SK-N-SH (cell line): Measurements from ENCODE around the gene C1GALT1. TPM values are rescaled to one million over a fixed set of nuclear protein-coding genes. Genes with fewer than 3 reads are reported as not detected.

Experiments
- CTCF ChIA-PET: fragments of 300-600, 350-600 bp; formaldehyde crosslinking; extraction: SDS; loops from one replicate; lab custom pipeline; 2021; lab: Yijun Ruan, JAX
- POLR2A ChIA-PET: fragments of 350-600 bp; sonication (Branson Sonifier 250); formaldehyde crosslinking; extraction: SDS; loops from one replicate; lab custom pipeline; 2020; ENCODE audit warnings: antibody characterized with exemption, inconsistent platforms; lab: Yijun Ruan, JAX
- DNase-seq: peaks from one replicate; pipeline ENCODE4 v3.0.0; 2012
- H2AFZ ChIP-seq: fragments of 200-600 bp; sonication (generic); 2 replicates; pipeline ENCODE4 v1.8.1; 2016; ENCODE audit warnings: antibody characterized with exemption, mild to moderate bottlenecking, low read depth
- H3F3A ChIP-seq: fragments of 200-600 bp; sonication (generic); replicated peaks from 2 replicates; pipeline ENCODE3; 2016; ENCODE audit warnings: antibody characterized with exemption, mild to moderate bottlenecking; ENCODE audit not compliant: insufficient read depth
- H3K27ac ChIP-seq, 2 experiments: fragments of 200-500 bp in 1 of 2; fragments of 200-600 bp in 1 of 2; sonication (Bioruptor generic) in 1 of 2; sonication (generic), shearing (Covaris generic) in 1 of 2; 2 replicates each; pipeline versions ENCODE4 v1.5.1 to v1.6.1; 2014 to 2016; ENCODE audit warnings: low read depth in 2 of 2, inconsistent platforms in 1 of 2, low read length in 1 of 2, mild to moderate bottlenecking in 1 of 2, mixed read lengths in 1 of 2
- H3K27me3 ChIP-seq: fragments of 200-600 bp; sonication (generic), shearing (Covaris generic); 2 replicates; pipeline ENCODE4 v1.6.1; 2016; ENCODE audit warnings: mixed run types; ENCODE audit not compliant: insufficient read depth
- H3K36me3 ChIP-seq, 2 experiments: fragments of 200-500 bp in 1 of 2; fragments of 200-600 bp in 1 of 2; sonication (Bioruptor generic) in 1 of 2; sonication (generic) in 1 of 2; replicated peaks in 1 of 2; 2 replicates each; pipeline versions ENCODE3 to v1.5.1; 2014 to 2016; ENCODE audit warnings: low read length in 1 of 2, mild to moderate bottlenecking in 1 of 2; ENCODE audit not compliant: insufficient read depth in 2 of 2, control insufficient read depth in 1 of 2
- H3K4me1 ChIP-seq, 2 experiments: fragments of 200-500 bp in 1 of 2; fragments of 200-600 bp in 1 of 2; sonication (Bioruptor generic) in 1 of 2; sonication (generic), shearing (Covaris generic) in 1 of 2; 2 replicates each; pipeline versions ENCODE4 v1.5.1 to v1.6.1; 2014 to 2016; ENCODE audit warnings: low read depth in 1 of 2, low read length in 1 of 2, mixed run types in 1 of 2; ENCODE audit not compliant: insufficient read depth in 2 of 2, control insufficient read depth in 1 of 2
- H3K4me2 ChIP-seq: fragments of 200-600 bp; sonication (generic), shearing (Covaris generic); 2 replicates; pipeline ENCODE4 v1.6.1; 2017; ENCODE audit warnings: mixed run types
- H3K4me3 ChIP-seq, 2 experiments: fragments of 200-500 bp in 1 of 2; fragments of 200-600 bp in 1 of 2; sonication (Bioruptor generic) in 1 of 2; sonication (generic), shearing (Covaris generic) in 1 of 2; 2 replicates each; pipeline versions ENCODE4 v1.5.1 to v1.8.1; 2014 to 2016; ENCODE audit warnings: low read depth in 2 of 2, inconsistent platforms in 1 of 2, low read length in 1 of 2, mild to moderate bottlenecking in 1 of 2, mixed read lengths in 1 of 2, moderate library complexity in 1 of 2
- H3K79me2 ChIP-seq: fragments of 200-600 bp; sonication (generic); 2 replicates; pipeline ENCODE4 v1.8.1; 2017; ENCODE audit warnings: mild to moderate bottlenecking; ENCODE audit not compliant: insufficient read depth
- H3K9ac ChIP-seq: fragments of 200-600 bp; sonication (generic); 2 replicates; pipeline ENCODE4 v1.6.1; 2017; ENCODE audit warnings: mixed run types
- H3K9me2 ChIP-seq: fragments of 200-600 bp; sonication (generic); 2 replicates; pipeline ENCODE4 v1.6.1; 2017; ENCODE audit warnings: mixed run types
- H3K9me3 ChIP-seq: fragments of 200-600 bp; sonication (generic); 2 replicates; pipeline ENCODE4 v1.6.1; 2017; ENCODE audit warnings: mixed run types, mild to moderate bottlenecking, moderate library complexity
- H4K20me1 ChIP-seq: fragments of 200-600 bp; sonication (generic); 2 replicates; pipeline ENCODE4 v1.6.1; 2017; ENCODE audit warnings: mild to moderate bottlenecking, mixed run types; ENCODE audit not compliant: insufficient read depth
- CHD2 ChIP-seq: fragments of 150-350 bp; IDR thresholded peaks from 2 replicates; pipeline ENCODE4 v1.6.1; 2018; ENCODE audit warnings: low read length; ENCODE audit not compliant: partially characterized antibody
- EP300 ChIP-seq, 2 experiments: IDR thresholded peaks; 2 replicates each; pipeline versions ENCODE4 v1.4.0 to v1.6.1; 2012; ENCODE audit warnings: borderline replicate concordance in 1 of 2, low read depth in 1 of 2, low read length in 1 of 2
- EZH2phosphoT487 ChIP-seq: fragments of 200-600 bp; sonication (generic); IDR thresholded peaks from 2 replicates; pipeline ENCODE4 v1.6.1; 2017; ENCODE audit warnings: low read depth, mixed run types, mild to moderate bottlenecking, antibody characterized with exemption, moderate library complexity, borderline replicate concordance
- FOSL2 ChIP-seq: IDR thresholded peaks from 2 replicates; pipeline ENCODE4 v1.4.0; 2012; ENCODE audit warnings: low read depth, mild to moderate bottlenecking, moderate library complexity, borderline replicate concordance
- FOXM1 ChIP-seq: IDR thresholded peaks from 2 replicates; pipeline ENCODE4 v1.4.0; 2012; ENCODE audit warnings: low read depth, mild to moderate bottlenecking
- GATA2 ChIP-seq: sonication (generic); formaldehyde crosslinking; IDR thresholded peaks from 2 replicates; pipeline ENCODE4 v1.5.0; 2020; ENCODE audit warnings: mild to moderate bottlenecking, missing genetic modification reagents
- IRF3 ChIP-seq: fragments of 150-350 bp; IDR thresholded peaks from 2 replicates; pipeline ENCODE4 v1.6.1; 2016; ENCODE audit warnings: mild to moderate bottlenecking, low read depth, low read length
- JUND ChIP-seq: IDR thresholded peaks from 2 replicates; pipeline ENCODE4 v1.4.0; 2012
- MAX ChIP-seq: IDR thresholded peaks from 2 replicates; pipeline ENCODE4 v1.4.0; 2012; ENCODE audit warnings: low read depth
- MEF2A ChIP-seq: IDR thresholded peaks from 2 replicates; pipeline ENCODE4 v1.4.0; 2012; ENCODE audit warnings: low read depth, borderline replicate concordance
- NFIC ChIP-seq: IDR thresholded peaks from 2 replicates; pipeline ENCODE4 v1.4.0; 2012; ENCODE audit warnings: borderline replicate concordance
- PBX3 ChIP-seq: IDR thresholded peaks from 2 replicates; pipeline ENCODE4; 2012
- POLR2AphosphoS5 ChIP-seq: IDR thresholded peaks from 2 replicates; pipeline ENCODE4 v1.6.1; 2012; ENCODE audit warnings: low read depth, low read length
- RAD21 ChIP-seq: IDR thresholded peaks from 2 replicates; pipeline ENCODE4 v1.6.1; 2012; ENCODE audit warnings: mild to moderate bottlenecking, low read length
- RCOR1 ChIP-seq: fragments of 150-350 bp; IDR thresholded peaks from 2 replicates; pipeline ENCODE4 v1.6.1; 2017; ENCODE audit warnings: antibody characterized with exemption, low read length
- RXRA ChIP-seq: IDR thresholded peaks from 2 replicates; pipeline ENCODE4 v1.4.0; 2012; ENCODE audit warnings: low read depth, mild to moderate bottlenecking, borderline replicate concordance
- SIN3A ChIP-seq: IDR thresholded peaks from 2 replicates; pipeline ENCODE4 v1.6.1; 2012; ENCODE audit warnings: low read depth, mild to moderate bottlenecking, low read length, moderate library complexity, borderline replicate concordance
- TAF1 ChIP-seq: IDR thresholded peaks from 2 replicates; pipeline ENCODE4 v1.6.1; 2012; ENCODE audit warnings: low read depth, mild to moderate bottlenecking, low read length, moderate library complexity, borderline replicate concordance
- TEAD4 ChIP-seq: IDR thresholded peaks from 2 replicates; pipeline ENCODE4 v1.4.0; 2012; ENCODE audit warnings: mild to moderate bottlenecking, borderline replicate concordance; ENCODE audit not compliant: insufficient read depth
- YY1 ChIP-seq: IDR thresholded peaks from 2 replicates; pipeline ENCODE4 v1.4.0; 2012; ENCODE audit warnings: low read depth, mild to moderate bottlenecking
- WGBS: methylation state at CpG from one replicate; pipeline ENCODE4 v1.1.6; 2017; ENCODE audit warnings: low lambda C conversion rate; 5-methylcytosine and 5-hydroxymethylcytosine counted together
- polyA plus RNA-seq, 3 experiments: library from polyadenylated mRNA; depleted of rRNA; stranded (reverse); fragments of >200 nt; gene quantifications; 2 replicates each; pipeline ENCODE4 v1.2.3, GENCODE V29; 2012

Gene C1GALT1
- polyA plus RNA-seq, 1 of the 3 experiments (the other 2 are of a cell fraction) = 15.2 TPM

- no peak for TF ChIP-seq FOXM1
These were observed 110.7 kb downstream of the C1GALT1 start (continued) for GRCh38 chr7:7293092-7293491.

- ChIA-PET CTCF (no interaction called here), POLR2A (no interaction called here)
- DNase-seq = no peak
- Histone ChIP-seq H3K36me3 (no peaks in the 10 kb centered on the region), H4K20me1 (no peaks in the 10 kb centered on the region), H3K4me3 (no peak overlapping the region), H3F3A (no peaks in the 10 kb centered on the region), H2AFZ (no peak overlapping the region), H3K79me2 (no peaks in the 10 kb centered on the region), H3K9me3 (no peaks in the 10 kb centered on the region), H3K9ac (no peak overlapping the region), H3K27me3 (no peaks in the 10 kb centered on the region), H3K27ac (no peak overlapping the region), H3K4me1 (no peaks in the 10 kb centered on the region), H3K4me2 (no peak overlapping the region), H3K9me2 (no peaks in the 10 kb centered on the region)
- no peak for TF ChIP-seq JUND
- no peak for TF ChIP-seq FOSL2
- TF ChIP-seq TEAD4 = no peak
- TF ChIP-seq GATA2 = no peak
- no peak for TF ChIP-seq CHD2
- no peak for TF ChIP-seq TAF1
- no peak for TF ChIP-seq RCOR1
- no peak for TF ChIP-seq YY1
- no peak for TF ChIP-seq POLR2AphosphoS5
- TF ChIP-seq SIN3A = no peak
- TF ChIP-seq MEF2A = no peak
- TF ChIP-seq PBX3 = no peak
- no peak for TF ChIP-seq FOXM1
- TF ChIP-seq IRF3 = no peak
- TF ChIP-seq EZH2phosphoT487 = no peak
- TF ChIP-seq NFIC = no peak
- TF ChIP-seq MAX = no peak
- TF ChIP-seq RAD21 = no peak
- TF ChIP-seq RXRA = no peak
- TF ChIP-seq EP300 (IDR thresholded peaks at IDR 0.05; ENCODE audit: borderline replicate concordance in 1 of 2, low read depth in 1 of 2, low read length in 1 of 2) = no peak
- 38% methylated on average over 4 of the region's 4 CpGs for WGBS
These were observed 112.6 kb downstream of the C1GALT1 start for GRCh38 chr7:7294911-7295310.
